GM18870 (cell line): Measurements from ENCODE around the gene ERC2.

ENCODE experiments used
- ATAC-seq: cut with Tn5 transposase; IDR thresholded peaks from one replicate; pipeline ENCODE4 v1.9.1; 2021; ENCODE audit warnings: moderate library complexity; ENCODE audit not compliant: unreplicated experiment

ERC2 gene

DNA sequence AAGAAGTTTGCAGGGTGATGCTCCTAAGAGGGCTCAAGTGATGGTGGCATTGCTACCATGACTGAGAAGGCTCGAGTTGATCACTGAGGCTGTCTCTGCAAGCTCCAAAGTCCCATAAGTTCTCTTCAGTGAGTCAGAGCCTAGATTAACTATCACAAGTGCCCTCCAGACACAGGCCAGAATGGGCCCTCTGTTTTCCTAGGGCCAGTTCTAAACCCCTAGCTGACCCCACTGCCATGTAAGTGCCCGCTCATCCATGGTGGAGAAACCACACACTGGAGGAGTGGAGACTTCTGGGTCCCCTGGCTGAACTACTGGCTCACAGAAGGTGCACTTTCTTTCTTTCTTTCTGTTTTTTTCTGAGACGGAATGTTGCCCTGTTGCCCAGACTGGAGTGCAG, 893.6 kb downstream of the ERC2 start:
- ATAC-seq: no peak

DNA sequence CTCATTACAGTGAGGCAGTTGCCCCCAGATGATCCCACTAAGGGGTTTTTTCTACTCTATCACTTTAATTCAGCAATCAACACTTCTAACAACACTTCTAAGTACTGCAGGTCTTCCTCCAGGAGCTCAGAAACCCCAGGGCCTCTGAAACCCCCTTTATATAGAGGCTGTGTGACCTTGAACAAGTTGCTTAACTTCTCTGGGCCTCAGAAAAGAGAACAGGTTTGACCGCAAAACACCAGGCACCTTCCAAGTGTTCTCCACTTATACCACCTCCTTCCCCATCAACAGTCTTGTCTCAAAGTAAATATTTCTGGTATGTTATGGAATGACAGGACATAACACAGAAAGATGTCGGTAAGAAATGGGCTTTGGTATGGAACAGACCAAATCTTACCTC, 895.5 kb downstream of the ERC2 start:
- ATAC-seq: no peak

DNA sequence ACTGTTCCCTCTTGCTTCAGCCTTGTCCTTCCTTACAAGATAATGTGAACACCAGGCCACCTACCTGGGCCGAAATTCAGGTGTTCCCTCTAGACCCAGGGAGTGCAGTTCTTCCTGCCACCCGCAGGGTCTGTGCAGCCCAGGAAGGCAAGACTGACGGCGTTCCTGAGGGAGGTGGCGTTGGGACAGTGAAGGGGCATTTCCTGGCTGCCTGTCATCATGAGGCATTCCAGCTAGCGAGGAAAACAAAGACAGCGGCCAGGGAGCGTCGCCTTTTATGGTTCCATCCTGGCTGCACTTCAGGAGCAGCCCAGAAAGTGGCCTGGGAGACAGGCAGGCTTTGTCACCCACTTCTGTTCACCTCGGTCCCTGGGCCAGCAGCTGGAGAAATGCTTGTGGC, 896.4 kb downstream of the ERC2 start:
- ATAC-seq: no peak

DNA sequence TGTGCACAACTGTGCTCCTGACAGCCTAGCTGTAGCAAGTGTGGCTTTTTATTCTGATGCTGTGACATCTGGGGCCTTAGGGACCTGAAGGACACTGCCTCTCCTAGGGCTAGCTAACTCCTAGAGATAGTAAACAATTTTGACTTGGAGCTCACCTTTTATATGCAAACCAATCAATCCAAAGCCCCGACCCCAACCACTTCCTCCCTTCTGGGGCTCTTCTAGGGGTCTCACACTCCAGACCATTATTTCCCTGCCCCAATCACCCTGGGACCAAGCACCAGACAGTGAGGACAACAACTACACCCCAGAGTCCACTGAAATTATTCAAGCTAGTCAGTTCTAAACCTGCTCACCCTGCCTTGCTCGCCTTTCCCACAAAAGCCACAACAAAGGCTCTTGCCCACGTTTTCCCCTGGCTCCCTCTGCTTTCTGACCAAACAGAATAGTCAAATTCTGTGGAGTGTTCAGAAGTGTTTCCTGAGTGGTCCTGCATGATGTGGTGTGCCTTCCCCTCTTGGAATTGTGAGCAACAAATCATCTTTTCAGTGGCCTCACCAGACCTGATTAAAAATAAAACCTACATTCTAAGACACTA, 897.0 kb downstream of the ERC2 start:
- no peak for ATAC-seq

DNA sequence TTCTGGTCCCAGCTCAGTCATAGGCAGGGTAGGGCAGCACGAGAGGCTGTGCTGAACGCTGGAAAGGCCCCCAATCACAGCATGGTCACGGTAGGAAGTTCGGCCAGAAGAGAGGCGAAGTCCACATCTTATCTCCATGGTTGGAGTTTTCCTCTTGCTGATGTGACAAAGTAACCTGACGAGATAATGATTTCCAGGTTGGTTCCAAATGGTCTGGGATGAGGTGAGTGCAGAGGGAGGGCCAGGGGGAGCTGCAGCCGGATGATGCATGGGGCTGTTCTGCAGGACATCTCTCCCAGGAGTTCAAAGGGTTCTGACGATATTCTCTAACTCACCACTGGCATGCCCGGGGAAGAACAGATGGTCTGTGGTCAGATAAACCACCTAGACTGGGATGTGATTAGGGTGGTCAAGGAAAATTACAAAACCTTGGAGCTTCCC, 898.0 kb downstream of the ERC2 start:
- ATAC-seq: no peak

DNA sequence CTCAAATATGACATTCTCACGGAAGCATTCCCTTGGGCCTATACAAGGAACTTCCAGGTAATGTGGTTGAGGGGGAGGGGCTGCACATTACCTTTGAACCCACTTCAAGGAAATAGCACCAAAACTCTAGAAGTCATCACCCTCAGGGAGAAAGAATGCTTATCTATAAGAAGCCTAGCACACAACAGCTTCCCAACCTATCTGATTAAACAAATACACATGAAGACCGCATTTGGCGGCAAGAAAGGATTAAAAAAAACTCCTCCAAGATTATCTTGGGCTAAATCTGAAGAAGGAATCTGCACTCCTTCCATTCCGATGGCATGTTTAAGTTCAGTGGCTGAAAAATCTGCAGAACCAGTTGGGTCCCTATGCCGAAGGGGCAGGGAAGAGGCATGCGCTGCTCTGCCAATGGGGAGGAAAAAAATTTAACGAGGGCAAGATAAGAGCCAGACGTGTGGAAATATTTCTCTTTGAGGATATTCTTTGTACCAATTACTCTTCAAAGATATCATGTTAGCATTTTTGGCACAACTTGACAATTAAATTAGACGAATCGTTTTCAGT, 899.2 kb downstream of the ERC2 start:
- no peak for ATAC-seq

DNA sequence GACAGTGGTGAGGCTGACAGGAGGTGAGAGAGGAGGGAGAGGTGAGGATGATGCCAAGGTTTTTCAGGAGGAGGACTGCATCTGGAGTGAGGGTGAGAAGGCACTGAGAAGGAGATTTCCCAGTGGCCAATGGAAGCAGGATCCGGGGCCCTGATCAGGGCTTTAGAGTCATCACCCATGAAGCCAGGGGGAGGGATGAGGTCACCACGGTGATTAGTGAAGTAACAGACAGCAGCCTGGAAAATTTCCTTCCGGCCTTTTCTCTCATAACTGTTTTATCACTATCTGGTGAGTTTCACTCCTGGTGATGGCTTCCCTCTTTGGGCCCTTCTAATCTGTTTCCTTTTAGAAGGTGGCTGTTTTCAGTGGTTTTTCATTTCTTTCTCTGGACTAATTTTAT, 900.7 kb downstream of the ERC2 start:
- ATAC-seq: no peak

DNA sequence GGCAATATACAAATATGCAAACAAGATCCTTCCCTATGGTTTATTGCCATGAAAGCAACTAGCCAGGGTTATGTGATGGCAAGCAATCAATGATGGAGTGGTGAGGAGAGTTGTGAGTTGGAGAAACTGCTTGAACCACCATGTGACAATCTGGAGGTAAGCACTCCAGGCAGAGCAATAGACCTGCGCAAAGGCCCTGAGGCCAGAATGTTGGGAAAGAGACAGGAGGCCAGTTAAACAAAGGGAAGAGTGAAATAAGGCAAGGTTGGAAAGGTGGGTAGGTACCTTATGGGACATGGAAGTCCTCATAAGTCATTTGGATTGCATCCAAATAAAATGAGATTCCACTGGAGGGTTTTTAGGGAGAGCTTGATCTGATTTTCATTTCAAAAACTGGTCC, 901.1 kb downstream of the ERC2 start:
- ATAC-seq: no peak

DNA sequence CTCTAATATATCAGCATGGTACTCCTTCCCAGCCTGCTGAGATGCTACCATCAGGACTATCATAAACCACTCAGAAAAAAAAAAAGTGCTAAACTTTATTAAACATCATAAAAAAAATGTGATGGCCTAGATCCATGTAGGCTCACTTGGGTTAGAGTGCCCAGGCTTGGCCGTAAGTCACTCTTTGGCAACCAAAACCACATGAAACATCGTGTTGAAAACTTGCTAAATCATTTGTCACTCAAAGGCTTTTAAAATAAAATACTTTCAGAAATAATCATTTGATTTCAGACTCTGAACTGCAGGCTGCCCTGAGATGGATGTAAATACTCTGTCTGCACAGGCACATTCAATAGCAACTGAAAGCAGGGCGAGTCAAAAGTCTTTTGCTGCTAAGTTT, 902.7 kb downstream of the ERC2 start:
- ATAC-seq: no peak

DNA sequence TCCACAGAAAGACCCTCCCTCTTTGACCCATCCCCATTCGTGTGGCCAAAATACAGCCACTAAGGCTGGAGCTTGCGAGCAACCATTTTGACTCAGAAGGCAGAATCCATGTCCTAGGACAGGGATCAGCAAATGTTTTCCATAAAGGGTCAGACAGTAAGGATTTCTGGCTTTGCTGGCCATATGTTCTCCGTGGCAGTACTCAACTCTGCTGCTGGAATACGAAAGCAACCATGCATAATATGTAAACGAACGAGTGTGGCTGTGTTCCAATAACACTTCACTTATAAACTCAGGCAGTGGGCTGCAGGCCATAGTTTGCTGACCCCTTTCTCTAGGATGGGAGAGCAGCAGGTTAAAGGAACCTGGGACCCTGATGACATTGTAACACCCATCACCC, 903.5 kb downstream of the ERC2 start:
- ATAC-seq: no peak

DNA sequence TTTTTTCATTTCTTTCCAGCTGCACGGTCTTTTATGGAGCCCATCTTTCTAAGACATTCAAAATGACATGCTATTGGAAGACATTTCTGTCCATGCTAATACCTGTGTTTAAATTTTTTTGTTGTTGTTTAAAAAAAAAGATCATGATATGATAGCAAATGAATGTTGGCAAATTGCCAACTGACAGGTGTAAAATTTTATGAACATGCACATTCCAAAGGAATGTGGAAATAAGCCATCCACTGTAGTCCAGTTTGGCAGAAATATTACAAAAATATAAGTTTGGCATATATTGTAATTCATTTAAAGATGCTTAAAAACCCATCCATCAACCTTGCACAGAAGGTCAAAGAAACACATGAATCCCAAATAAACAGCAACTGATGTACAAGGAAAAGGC, 905.6 kb downstream of the ERC2 start:
- ATAC-seq: no peak

DNA sequence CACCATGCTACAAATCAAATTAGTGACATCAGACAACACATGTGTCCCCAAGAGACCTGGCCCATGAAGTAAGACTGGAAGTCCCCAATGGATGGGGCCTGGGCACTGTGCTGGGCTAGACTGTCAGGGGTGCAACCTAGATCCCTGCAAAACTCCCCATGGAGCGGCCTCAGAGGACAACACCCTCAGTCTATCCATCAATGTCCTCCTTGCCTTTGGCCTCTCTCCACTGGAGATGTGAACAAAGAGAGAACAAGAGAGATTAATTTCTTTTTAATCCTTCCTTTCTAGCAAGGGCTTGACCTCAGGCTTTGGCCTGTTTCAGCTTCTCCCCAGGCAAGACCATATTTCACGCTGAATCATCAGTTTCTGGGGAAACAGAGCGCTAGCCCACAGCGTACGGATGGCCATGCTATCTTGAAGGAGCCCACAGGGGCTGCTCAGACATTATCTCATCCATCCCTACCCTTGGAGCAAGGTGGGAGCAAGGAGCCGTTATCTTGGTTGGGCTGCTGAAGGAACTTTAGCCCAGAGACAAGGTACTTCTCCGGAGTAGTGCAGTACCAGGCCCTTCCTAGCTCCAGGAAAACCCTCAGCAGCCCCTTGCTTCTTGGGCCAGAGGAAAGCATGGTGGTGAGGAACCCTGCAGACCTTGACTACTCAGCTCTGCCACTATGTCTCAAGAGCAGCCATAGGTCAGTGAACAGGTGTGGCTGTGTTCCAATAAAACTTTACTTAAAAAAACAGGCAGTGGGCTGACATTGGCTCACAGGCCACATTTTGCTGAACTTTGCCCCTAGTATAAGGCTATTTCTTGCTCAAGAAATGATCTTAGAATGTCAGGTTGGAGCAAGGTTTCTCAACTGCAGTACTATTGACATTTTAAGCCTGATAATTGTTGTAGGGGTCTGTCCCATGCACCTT, 908.5 kb downstream of the ERC2 start:
- no peak for ATAC-seq

DNA sequence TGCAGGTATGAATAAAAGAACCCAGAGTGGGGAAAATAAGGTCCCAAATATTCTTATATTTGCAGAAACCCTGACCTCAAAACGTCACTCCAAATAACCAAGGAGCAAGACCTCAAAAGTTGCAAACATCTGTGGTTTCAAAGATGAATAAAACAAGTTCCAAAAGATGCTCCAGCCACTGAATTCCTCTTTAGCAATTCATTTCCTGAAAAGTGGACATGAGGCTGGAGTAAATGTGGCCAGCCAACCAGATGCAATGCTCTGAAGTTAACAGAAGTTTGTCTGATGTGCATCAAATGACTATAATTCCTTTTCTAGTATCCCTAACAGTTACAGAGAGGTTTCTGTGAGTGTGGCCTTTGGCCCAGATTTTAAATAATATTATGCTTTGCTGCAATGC, 910.0 kb downstream of the ERC2 start:
- no peak for ATAC-seq

DNA sequence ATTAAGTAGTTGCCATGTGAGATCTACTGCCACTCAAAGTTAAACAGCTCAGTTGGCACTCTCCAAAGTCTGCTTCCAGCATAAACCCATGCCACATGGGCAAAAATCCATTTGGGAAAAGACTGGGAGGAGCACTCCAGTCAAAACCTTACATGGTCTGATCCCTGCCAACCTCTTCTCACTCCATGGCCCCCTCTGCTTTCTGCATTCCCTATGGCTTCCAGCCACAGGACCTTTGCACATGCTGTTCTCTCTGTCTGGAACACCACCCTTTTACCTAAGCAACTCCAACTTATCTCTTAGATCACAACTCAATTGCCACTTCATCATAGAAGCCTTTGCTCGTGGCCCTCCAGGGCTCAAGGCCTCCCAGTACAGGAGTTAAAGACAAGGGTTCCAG, 910.7 kb downstream of the ERC2 start:
- no peak for ATAC-seq

DNA sequence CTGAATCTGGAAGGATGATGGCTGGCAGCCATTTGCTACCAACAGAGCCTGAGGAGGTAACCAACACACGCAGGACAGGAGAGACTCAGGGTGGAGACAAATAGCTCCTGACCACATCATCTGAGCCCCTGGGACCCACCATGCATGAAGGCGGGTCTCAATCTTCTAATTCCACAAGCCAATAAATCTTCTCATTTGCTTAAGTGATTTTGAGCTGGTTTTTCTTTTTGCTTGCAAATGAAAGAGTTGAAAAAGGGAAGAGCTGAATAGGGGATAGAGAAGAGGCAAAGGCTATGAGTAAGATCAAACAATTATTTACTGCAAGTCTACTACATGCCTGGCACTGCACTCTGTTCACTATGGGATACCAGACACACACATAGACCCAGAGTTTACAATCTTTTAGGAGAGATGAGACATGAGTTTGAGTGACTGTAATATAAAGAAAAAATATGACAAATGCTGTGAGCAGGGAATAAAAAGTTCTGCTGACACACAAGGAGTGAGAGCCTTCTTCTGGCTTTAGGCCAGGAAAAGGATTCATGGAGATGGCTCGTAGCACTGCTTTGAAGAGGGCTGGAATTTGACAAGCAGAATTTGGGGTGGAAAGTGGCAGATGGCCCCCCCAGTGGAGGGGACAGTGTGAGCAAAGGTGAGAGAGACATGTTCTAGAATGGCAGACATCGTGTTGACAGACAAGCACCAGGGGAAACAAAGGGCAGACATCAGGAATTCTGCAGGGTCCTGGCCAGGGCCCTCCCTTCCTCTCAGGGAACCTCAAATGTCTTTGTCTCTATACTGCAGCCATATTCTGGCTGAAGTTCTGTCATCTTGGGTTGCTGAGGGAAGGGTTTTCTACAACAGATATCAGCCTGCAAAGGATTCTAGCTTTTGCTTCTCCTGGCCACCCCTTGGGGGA, 911.4 kb downstream of the ERC2 start:
- no peak for ATAC-seq

DNA sequence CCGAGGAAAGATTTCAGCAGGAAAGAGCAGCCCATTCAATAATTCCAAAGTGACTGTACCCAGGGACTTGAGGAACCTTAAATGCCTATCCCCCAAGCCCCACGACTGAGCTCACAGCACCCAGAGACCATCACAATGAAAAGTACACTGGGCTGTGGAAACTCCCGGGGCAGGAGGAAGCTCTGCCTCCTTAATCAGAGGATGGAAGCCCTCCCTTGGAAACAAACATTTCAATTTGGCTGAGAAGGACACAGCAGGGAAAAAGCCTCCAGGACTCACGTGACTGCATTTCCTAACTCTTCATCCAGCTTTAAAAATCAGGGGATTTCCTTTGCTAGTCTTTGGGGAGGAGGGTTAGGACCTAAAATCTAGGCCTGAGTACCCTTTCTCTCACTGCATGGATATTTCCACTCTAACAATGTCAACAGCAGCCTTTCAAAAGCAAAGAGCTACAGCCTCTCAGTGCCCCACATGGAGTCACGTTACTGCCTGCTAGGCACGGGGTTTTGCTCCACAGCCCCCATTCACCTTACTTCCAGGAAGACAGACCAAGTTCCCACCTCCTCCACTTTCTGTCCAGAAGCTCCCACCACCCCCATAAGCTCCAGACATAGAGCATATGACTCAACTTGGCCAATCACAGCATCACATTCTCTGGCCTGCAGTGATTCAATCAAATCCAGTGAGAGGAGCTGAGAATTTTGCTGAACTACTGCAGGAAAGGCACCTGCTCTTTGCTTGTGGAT, 912.2 kb downstream of the ERC2 start:
- no peak for ATAC-seq

DNA sequence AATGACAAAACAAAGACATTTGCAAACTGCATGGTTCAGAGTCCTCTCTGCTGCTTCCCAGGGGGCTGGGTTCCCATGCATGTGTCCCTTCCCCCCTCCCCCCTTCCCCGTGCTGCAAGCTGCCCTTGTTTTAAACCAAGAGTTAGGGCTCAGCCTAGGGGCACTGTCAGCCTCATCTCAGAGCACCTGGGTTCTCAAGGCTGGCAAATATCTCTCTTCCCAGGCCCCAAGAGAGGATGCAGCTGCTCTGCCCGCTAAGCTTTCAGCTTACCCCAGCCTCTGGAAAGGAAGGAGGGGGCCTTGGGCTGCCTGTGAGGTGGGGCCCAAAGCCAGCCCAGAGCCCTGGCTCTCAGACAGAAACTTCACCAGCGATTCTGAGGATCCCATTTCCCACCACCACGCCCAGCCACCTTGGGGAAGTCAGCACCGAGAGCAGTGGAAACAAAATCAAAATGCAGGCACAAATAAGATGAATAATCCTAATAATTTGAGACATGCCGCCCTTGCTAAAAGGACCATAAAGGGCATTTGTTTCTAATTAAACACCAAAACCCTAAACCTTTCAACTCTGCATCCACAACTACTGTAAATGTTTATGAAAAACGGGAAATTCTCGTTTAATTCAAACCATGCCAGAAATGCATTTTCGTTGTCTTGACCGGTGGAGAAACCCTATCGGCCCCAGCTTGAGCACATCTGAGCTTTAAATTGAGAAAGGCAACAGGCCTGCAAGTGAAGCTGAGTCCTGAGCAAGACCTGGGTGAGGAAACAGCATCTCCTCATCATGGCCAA, 913.4 kb downstream of the ERC2 start:
- no peak for ATAC-seq

DNA sequence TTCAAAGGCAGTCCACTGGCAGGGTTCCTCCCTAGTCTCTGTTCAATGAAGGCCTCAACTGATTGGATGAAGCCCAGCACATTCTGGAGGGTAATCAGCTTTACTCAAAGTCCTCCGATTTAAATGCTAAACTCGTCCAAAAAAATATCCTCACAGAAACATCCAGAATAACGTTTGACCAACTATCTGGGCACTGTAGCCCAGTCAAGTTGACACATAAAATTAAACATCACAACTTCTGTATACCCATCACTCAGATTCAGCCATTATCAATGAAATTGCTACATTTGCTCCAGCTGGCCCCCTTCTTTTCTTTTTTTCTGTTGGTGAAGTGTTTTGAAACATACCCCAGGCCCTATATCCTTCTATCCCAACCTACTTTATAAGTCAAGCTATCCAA, 916.6 kb downstream of the ERC2 start:
- no peak for ATAC-seq

DNA sequence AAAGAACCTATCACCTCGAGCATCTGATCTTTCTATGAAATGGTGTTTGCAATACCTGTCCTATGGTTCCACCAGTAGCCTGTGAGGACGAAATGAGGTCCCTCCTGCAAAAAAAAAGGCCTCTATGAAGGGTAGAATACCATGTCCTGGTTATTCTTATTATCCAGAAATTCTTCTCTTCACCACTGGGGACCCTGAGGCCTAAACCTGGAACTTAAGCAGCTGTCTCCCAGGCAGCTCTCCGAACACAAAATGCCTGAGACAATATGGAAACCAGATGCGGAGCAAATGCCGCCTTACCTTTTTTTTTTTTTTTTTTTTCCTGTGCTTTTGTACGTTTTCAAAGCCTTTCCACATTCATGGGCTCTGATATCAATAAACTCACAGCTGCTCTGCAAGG, 919.1 kb downstream of the ERC2 start:
- ATAC-seq: no peak
